G401 (cell line): ENCODE data around the gene CSNK2A1. TPM values are rescaled to one million over a fixed set of nuclear protein-coding genes. Genes with fewer than 3 reads are reported as not detected.
A peak's percentile ranks its signal among the peaks of the same experiment; 100 is the strongest.
"Not testable (repeated sequence)": the region's sequence is repeated elsewhere in the genome, so short reads cannot be mapped to it uniquely, and the experiment has no call there.

ENCODE experiments used
- DNase-seq: peaks from one replicate; pipeline ENCODE4 v3.0.0-alpha.2; 2015; ENCODE audit warnings: low spot score
- in situ Hi-C: cut with HindIII; loops from 2 replicates; pipeline ENCODE4 v1.10.0; 2016; ENCODE audit warnings: low sequenced_read_pairs, mixed read lengths
- total RNA-seq: library from RNA; depleted of rRNA; stranded (reverse); fragments of >200 nt; shearing (Covaris generic); gene quantifications from 2 replicates; pipeline ENCODE4 v1.2.3, GENCODE V29; 2014

Gene CSNK2A1
- total RNA-seq, 1 experiment from 2014 or later = 275 TPM

DNA sequence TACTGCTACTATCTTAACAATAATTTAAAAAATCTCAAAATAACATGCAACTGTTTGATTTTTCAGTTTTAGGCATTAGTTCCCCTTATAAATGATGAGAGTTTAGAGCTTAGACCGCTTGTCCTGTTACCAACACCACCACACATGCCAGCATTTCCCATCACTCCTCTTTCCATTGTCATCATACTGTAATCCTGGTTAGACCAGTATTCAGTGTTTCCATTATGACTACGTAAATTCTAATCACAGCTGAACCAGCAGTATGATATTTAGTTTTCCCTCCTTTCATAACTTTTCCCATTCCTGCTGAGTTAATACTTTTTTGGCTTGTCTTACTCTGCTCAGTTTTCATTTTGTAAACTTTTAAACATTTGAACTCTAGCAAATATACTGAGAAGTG is 69.0 kb downstream of the CSNK2A1 start:
- in situ Hi-C loops = loop anchor here (10.0 kb wide), 1 partner anchor 170 kb away; no protein-coding TSS in a partner anchor
- no peak for DNase-seq

DNA sequence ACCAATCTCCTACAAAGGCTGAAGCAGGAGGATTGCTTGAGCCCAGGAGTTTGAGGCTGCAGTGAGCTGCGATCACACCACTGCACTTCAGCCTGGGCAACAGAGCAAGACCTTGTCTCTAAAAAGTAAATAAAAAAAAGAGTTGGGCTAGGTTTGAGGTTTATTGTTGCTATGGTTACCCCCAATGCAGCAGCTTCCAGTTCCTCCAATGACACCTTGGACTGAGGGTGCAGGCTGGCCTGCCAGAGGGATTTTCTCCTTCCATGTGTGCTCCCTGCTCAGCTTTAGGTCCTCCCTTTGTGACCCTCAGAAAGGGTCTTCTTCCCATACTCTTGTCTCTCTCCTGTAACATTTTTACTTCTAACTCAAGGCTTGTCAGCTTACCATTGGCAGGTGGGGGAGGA is 70.7 kb downstream of the CSNK2A1 start:
- in situ Hi-C loops = loop anchor here (10.0 kb wide), 1 partner anchor 172 kb away; no protein-coding TSS in a partner anchor
- no peak for DNase-seq

DNA sequence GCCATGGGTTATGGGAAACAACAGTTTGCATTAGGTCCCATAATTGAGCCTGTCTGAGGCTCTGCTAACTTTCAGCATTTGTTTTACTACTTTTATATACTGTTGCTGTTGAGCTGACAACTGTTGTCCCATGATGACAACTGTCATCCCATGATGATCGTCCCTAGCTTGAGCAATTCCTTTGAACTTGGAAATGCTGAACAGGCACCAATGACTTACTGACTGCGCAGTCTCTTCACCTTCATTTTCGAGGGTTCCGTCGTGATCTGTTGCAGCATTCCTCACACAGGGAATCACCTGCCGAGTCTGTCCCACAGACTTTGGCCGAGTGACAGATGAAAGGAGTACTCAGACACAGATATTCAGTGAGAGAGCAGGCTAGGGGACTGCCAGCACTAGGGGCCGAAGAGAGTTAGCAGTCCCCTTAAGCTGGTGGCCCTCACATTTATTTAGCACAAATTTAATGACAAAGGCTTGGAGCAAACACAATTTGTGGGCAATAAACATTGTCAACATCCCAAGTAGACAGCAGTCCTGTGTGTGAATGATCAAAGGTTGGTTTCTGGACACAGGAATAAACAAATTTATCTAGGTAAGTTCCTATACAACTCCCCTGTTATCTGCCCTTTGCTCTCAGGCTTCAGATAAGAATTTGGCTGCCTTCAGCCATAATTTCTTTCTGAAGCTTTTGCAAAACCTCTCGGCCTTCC is 71.3 kb downstream of the CSNK2A1 start:
- DNase-seq = no peak
- in situ Hi-C loops = loop anchor here (10.0 kb wide), 1 partner anchor 173 kb away; no protein-coding TSS in a partner anchor

DNA sequence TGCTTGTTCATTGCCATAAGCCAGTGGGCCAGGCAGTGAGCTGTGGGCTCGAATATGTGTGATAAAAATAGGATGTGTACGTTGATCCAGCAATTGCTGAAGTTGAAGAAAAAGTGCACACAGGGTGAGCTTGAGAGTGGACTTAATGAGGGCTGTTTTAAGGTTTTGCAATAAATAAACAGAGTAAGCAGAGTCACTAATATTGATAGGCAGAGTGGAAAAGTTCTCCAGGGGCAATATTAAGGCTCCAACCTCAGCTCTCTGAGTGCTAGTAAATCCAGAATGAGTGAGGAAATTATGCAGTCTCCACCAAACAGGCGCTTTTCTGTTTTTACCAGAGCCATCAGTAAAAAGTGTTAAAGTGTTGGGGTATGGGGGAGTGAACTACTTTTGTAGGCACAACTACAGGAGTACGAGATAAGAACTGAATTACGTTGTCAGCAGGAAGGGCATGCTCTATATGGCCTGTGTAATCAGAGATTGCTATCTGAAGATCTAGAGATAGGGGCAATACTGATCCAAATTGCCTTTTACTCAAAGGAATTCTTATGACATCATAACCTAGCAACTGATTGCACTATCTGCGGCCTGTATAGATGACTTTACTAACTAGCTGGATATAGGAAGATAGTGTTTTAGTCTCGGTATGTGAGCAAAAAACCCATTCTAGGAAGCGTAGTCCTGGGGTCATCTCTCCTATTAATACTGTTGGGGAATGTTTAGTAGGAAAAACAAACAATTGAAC is 73.7 kb downstream of the CSNK2A1 start:
- in situ Hi-C loops = loop anchor here (10.0 kb wide), 1 partner anchor 175 kb away; no protein-coding TSS in a partner anchor

DNA sequence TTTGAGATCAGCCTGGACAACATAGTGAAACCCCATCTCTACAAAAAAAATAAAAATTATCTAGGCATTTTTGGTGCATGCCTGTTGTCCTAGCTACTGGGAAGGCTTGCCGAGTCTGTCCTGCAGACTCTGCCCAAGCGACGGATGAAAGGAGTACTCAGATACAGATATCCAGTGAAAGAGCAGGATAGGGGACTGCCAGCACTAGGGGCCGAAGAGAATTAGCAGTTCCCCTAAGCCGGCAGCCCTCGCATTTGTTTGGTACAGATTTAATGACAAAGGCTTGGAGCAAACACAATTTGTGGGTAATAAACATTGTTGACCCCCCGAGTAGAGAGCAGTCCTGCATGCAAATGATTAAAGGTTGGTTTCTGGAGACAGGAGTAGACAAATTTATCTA is 75.8 kb downstream of the CSNK2A1 start:
- no peak for DNase-seq
- in situ Hi-C loops = no loop called here

More for the DNA sequence above, 73.7 kb downstream of the CSNK2A1 start:
- DNase-seq = no peak

DNA sequence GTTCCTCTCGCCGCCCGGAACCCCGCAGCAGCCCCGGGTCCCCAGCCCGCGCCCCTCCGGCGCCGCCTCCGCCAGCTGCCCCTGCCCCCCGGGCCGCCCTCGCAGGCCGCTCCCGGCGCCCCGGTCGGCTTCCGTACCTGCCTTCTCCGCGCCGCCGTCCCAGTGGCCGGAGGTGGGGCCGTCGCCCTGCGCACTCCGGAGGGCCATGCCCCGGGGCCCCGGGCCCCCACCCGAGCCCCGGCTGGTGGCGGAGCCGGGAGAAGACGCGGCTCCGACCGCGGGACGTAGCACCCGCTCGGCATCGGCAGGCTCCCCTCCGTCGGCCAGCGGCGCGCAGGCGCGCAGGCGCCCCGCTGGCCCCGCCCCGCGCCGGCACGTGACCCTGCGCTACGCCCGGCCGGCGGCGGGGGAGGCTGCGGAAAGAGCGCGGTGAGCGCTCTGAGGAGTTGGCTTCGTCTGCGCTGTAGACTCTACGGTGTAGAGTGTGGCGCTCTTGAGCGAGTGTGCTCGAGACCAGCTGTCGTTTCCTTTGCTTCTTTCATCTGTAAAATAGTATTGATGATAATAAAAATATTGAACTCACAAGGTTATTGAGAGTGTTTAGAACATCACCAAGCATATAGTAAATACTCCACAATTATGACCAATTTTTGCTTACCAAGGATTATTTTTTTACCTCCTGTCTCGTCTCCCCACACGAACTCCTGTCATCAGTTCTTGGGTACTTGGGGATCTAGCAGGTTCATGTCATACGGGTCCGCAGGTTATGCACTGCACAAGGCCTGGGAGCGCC is 81.2 kb downstream of the CSNK2A1 start, which contains the start of gene TBC1D20:
Gene TBC1D20 (minus strand): TSS at position 335 of the 793 bp plus-strand sequence. CDS start 128 bp downstream, at position 207.
- in situ Hi-C loops = no loop called here
- peak; percentile 89 for DNase-seq

DNA sequence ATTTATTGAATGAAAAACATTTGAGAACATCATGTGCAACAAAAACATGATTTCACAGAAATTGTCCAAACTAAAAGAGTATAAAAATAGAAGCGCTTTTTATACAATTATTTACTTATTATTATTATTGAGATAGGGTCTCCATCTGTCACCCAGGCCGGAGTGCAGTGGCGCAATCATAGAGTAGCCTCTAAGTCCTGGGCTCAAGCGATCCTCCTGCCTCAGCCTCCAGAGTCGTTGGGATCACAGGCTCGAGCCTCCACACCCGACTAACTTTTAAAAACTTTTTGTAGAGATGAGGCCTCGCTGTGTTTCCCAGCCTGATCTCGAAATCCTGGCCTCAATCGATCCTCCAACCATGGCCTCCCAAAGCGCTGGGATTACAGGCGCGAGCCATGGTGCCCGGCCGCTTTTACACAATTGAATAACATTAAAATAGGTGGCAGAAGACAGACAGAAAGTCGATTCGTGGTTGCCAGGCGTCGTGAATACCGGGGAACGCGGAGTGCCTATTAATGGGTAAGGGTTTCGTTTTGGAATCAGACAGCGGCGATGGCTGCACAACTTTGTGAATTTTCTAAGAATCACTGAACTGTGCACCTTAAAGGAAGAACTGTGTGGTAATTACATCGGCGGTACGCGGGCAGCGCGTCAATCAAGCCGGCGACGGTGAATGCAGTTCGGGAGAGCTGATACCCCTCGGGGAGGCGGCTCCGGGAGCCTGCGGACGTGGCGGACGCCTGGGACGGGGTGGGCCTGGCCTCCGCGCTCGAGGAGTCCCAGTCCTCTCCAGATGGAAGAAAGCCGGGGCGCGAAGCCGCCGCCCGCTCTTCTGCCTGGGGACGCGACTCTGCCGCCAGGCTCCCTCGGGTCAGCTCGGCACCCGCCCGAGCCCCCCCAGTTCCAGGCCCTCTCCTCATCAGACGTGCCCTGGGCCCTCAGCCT is 82.1 kb downstream of the CSNK2A1 start:
- in situ Hi-C loops = no loop called here

DNA sequence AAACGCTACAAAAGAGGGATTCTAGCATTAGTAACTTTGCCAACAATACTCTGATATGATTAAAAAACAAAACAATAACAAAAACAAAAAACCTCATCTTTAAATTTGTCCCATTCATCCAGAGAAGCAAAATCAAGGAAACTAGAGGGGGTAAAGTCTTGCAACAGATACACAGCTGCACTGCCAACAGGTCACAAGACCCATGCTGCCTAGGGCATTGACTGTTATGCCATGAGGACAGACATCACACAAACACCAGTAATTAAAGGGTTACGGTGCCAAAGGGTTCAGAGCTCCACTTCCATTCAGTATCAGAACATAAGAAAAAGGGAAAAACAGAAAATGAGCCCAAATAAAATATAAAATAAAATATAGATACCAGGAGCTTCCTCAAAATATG is 82.9 kb downstream of the CSNK2A1 start:
- DNase-seq = no peak
- in situ Hi-C loops = no loop called here

More for the DNA sequence above, 82.1 kb downstream of the CSNK2A1 start:
- peak; percentile 32 for DNase-seq

DNA sequence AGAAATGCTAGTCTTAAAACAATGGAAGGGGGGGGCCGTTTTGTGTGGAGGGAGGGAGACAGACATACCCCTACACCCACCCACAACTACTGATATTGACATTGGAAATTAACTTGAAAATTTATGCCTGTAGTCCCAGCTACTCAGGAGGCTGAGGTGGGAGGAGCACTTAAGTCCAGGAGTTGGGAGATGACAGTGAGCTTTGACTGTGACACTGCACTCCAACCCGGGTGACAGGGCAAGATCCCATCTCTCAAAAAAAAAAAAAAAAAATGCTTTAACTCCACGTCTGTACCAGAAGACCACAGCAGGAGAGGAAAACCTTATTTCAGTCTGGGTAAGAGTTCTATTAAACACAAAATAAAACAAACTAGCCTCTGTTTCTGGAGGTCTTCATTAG is 83.4 kb downstream of the CSNK2A1 start:
- DNase-seq = no peak

DNA sequence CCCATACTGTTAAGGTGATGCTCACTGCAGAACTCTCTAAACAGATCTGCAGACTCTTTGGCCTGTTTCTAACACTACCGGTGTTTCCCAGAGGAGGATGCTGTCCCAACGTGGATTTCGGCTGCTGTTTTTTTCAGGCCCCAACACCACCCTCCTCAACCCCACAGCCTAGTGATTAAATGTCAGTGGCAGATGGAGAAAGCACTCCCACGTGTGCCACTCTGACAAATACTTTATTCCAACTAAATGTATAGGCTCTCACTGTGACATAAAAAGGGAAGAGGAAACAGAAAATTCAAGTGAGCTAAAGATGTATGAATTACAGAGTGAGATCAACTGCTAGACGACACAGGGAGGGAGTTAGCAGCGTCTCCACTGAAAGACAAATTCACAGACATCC is 84.8 kb downstream of the CSNK2A1 start:
- in situ Hi-C loops = no loop called here
- DNase-seq = no peak

More for the DNA sequence above, 83.4 kb downstream of the CSNK2A1 start:
- in situ Hi-C loops = no loop called here

DNA sequence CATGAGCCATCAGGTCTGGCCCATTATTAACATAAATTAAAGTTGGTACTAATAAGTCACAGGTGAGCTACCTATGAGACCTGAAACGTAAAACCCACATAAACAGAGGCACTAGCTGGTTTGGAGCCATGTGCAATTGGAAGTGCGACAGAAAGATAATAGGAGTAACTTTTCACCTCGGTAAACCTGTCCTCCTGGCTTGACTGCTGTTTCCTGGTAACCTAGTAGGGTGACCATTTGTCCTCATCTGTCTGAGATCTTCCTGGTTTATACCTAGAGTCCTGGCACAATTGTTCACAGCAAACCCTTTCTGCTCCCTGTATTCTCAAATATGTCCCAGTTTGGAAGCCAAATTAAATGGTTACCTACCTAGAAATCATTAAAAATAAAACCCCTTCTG is 88.6 kb downstream of the CSNK2A1 start:
- no peak for DNase-seq
- in situ Hi-C loops = no loop called here

DNA sequence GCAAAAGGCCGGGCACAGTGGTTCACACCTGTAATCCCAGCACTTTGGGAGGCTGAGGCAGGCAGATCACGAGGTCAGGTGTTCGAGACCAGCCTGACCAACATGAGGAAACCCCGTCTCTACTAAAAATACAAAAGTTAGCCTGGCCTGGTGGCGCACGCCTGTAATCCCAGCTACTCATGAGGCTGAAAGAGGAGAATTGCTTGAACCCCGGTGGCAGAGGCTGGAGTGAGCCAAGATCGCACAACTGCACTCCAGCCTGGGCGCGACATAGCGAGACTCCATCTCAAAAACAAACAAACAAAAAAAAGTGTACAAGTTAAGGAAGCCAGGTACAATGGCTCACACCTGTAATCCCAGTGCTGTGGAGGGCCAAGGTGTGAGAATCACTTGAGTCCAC is 91.6 kb downstream of the CSNK2A1 start:
- in situ Hi-C loops, DNase-seq: not testable (repeated sequence)

DNA sequence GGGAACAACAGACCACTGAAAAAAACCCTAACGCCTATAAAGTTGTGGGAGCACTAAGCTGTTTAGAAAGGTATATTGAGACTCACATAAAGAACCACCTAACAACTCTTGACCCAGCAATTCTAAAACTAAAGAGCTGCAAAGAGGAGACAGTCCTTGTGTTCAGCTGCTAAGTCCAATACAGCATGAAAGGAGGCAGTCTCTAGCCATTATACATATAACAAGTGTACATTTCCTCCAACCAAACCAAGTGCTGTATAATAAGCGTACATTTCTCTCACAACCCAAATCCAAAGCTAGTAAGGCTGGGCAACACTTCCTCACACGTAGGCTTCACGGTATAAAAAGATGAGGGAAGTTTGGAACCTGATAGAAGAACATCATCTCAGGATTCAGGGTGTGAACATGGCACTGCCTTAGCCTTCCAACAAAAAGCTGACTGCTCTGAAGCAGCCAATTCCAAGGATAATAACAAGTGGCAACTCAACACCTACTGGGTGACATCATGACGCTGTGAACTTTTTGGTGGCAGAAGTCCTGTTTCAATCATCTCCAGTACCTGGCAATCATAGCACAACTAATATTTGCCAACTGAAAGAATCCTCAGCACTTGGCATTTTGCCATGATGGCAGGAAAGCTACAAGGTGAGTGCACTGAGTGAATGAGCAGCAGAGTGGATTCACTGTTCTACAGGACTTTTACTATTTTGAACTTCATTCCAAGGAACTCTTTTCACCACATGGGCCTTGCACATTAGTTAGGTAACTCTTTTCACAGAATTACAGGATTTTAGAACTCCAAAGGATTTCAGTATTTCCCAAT is 97.9 kb downstream of the CSNK2A1 start:
- DNase-seq = peak; percentile 24
- in situ Hi-C loops = no loop called here

DNA sequence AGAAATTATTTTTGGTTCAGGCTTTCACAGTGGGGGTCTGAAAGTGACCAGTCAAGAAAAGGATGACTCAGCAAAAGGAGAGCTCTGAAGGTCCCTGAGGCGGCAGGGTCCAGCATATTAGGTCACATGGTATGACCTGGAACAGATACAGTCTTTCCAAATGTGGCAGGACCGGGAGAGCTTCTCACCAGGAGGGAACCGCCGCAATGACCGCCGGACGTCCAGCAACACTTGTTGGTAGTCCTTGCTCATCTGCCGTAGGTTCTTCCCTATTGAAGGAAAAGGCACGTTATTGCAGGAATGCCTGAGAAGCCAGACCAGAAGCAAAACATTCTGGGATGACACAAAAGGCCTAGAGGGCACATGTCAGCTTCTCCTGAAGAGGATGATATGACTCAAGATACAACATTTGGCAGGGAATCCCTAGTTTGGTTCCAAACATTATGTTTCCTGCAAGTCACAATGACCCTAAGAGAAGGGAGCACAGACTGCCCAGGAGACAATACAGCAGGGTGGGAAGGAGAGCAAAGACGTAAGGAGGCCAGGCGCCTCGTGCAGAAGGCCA is 98.6 kb downstream of the CSNK2A1 start:
- in situ Hi-C loops = no loop called here
- peak; percentile 75 for DNase-seq

DNA sequence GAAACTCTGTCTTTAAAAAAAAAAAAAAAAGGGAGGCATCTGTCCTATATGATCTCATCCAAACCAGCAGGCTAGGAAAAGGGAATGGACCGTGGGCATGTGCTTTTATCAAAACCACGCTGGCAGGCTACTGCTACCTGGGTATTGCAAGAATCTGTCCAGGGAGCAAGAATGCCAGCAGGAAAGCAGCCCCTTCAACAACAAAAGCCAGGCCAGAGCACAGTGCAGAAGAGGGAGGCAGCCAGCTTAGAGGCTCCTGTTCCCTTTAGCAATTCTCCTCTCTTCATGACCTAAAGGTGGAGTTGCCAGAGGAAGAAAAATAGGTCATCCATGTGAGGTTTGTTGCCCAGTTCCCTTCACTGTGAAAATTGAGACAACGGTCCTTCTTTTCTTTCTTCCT is 99.5 kb downstream of the CSNK2A1 start:
- peak; percentile 82 for DNase-seq
- in situ Hi-C loops = no loop called here

DNA sequence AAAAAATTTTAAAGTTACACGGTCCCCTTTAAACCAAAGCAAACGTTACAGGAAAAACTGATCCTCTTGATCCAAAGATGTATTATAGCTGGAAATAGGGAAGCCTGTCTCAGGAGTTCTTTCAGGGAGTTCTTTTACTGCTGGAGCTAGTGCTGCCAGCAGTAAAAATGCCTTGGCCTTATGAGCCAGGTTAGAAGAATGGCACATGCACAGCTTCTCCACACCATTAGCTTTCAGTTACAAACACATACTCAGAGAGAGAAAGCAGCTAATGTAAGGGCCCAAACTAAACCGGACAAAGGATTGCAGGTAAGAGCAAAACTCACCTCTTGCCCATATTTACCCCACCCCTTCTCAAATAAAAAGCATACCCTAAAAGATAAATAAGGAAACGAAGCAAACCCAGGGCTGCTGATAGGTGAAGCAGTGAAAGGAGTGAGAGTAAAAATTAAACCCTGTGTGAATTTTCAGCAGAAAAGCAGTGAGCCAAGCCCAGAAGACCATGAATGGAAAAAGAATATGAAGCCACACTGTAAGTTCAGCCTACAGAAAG is 100.3 kb downstream of the CSNK2A1 start:
- peak; percentile 41 for DNase-seq
- in situ Hi-C loops = no loop called here

DNA sequence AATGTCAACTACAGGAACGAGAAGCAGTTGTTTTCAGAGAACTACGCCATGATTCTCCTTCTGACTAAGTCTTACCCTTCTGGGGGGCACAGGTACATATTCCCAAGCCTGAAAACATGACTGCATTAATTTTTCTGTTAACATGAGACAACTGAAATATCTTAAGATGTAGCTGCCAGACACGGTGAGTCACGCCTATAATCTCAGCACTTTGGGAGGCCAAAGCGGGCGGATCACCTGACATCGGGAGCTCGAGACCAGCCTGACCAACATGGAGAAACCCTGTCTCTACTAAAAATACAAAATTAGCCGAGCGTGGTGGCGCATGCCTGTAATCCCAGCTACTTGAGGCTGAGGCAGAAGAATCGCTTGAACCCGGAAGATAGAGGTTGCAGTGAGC is 103.0 kb downstream of the CSNK2A1 start:
- in situ Hi-C loops = no loop called here
- DNase-seq = no peak
